Stimulated activated CD4-positive, alpha-beta T cell treated with anti-CD3 and anti-CD28 coated beads, Interleukin-1b, Interleukin-23, amount 100 ng/mL, for 1 hour (primary cell): ENCODE measurements around the gene HK2.

Experiments used
- DNase-seq, 2 donors: peaks; one replicate each; pipeline ENCODE4 v3.0.0-alpha.2; 2020; ENCODE audit warnings: low read depth in 2 of 2

The HK2 gene

DNA sequence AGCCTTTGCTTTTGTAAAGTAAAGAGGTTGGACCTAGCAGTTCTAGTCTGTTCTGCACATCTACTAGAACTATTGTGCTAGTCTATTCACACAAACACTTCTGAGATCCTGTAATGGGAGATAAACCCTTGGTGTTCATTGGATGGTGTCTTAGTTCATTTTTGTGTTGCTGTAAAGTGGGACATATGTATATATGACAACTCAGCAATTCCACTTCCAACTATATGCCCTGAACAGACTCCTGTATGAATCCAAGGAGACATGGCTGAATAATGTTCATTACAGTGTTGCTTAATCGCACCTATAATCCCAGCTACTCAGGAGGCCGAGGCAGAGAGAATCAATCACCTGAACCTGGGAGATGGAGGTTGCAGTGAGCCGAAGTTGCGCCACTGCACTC, 23.3 kb downstream of the HK2 start:
- no peak for DNase-seq

DNA sequence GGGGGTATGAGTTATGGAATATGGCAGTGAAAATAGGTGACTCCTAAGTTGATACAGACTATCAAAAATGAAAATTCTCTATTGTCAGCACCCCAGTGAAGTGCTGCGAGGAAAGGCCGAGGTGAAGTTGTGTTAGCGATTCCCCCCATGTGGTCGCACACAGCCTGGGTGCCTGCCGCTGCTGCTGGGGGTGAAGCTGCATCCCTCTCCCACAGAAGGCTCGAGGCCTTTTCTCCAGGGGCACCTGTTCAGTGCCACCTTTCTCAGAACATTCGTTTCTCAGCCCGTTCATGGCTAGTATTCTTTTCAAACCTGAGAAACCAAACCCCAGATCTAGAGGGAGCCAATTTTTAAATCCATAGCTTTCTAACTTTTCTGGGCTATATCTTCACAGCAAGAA, 23.8 kb downstream of the HK2 start:
- DNase-seq, result no peak

DNA sequence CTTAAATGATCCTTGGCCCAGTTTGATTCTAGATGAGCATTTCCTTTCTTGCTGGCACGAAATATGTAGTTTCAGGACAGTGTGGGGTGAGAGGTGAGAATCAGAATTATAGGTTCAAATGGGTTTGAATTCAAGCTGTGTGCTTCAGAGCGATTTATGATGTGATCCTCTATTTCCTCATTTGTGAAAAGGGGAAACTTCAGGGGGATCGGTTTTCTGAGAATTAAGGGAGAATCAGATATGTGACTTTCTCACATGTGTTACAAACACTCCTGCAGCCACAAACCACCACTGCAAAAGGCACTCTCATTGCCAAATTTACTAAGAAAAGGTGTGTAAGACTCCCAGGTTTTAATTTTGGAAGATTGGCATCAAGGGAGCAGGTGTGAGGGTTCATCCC, 24.4 kb downstream of the HK2 start:
- DNase-seq, result no peak

DNA sequence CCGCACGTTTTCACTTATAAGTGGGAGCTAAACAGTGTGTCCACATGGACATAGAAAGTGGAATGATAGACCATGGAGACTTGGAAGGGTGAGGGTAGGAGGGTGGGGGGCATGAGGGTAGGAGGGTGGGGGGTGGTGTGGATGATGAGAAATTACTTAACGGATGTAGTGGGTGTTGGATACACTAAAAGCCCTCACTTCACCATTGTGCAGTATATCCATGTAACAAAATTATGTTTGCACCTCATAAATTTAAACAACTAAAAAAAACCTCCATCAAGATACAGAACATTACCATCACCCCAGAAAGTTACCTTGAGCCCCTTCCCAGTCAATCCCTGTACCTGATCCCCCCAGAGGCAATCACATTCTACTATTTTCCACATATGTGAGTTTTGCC, 26.2 kb downstream of the HK2 start:
- DNase-seq, result no peak

DNA sequence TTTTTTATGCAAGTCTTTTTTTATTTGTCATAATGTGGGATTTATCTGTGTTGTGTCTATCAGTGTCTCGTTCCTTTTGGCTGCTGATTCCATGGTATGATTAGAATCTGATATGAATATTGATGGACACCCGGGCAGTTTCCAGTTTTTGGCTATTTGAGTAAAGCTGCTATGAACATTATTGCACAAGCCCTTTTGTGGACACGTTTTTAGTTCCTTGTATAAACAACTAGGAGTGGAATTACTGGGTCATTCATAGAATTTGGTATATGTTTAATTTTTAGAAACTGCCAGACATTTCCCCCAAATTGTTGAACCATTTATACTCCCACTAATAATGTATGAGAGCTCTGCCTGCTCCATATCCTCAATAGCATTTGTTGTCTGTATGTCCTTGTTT, 26.6 kb downstream of the HK2 start:
- no peak for DNase-seq

DNA sequence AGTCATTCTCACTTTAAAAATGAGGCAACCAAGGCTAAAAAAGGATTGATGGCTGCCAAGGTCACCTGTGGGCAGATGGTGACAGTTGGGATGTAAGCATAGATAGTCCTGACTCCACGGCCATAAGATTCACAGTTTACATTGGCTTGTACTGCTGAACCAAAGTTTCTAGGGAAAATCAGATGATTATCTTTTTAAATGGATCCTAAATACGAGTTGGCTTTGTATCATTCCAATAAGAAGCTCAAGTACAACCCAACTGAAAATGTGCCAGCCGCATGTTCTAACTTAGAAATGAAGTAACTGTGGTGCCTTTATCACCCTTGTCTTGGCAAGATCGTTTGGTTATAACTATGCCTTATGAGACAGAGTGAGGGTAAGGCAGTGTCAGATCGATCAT, 27.6 kb downstream of the HK2 start:
- DNase-seq, result no peak

DNA sequence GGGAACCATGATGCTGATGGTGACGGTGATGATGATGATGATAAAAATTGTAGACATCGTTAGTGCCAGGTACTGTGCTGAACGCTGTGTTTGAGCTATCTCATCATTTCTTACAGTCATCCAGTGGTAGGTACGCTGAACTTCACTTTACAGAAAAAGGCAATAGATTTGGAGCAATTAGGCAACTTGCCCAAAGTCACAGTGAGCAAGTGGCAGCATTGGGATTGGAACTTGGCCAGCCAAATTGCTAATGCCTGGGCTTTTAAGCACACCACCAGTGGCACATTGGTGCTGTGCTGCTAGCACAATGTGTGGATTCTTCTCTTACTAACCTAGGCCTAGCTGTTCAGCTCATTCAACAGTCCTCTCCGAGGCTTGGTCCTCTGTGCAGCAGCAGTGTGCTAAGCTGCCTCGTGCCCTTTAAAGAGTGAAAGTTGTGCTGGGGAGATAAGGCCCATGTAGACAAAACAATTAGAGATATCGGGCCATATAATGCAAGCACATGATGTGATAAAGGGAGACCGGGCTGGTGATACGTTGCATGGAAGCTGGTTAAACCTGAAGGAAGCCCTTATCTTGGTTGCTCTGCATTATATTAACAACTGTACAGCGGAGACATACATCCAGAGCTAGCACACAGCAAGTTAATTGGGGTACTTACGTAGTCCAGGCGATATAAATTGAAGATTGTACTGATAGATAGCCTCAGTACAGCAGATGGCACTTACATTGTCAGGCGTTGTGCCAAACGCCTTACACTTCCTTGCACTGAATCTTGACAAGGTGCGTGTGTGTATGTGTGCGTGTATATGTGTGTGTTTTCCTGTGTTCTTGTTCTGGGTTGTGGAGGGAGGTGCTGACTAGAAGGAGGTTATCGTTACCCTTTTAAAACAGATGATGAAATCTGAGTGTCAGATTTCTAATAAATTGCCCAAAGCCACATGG, 28.4 kb downstream of the HK2 start:
- DNase-seq, result no peak

DNA sequence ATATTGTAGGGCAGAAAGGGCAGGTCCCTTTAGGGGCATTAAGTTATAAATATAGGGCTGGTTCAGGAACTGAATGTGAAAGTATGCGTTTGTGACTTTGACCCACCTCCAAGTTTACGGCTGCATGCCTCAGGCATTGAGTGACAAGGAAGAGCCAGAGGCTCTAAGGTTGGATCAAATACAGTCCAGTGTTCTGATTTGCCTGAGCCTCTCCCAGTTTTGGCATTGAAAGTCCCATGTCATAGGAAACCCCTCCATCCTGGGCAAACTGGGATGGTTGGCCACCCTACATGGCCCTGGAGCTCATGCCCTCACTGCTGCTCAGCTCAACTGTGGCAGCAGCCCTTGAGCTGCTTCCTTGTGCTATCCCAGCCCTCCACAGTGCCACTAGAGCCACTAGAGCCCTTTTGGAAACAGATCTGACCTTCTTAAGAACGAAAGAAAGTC, 29.9 kb downstream of the HK2 start:
- DNase-seq, result no peak

DNA sequence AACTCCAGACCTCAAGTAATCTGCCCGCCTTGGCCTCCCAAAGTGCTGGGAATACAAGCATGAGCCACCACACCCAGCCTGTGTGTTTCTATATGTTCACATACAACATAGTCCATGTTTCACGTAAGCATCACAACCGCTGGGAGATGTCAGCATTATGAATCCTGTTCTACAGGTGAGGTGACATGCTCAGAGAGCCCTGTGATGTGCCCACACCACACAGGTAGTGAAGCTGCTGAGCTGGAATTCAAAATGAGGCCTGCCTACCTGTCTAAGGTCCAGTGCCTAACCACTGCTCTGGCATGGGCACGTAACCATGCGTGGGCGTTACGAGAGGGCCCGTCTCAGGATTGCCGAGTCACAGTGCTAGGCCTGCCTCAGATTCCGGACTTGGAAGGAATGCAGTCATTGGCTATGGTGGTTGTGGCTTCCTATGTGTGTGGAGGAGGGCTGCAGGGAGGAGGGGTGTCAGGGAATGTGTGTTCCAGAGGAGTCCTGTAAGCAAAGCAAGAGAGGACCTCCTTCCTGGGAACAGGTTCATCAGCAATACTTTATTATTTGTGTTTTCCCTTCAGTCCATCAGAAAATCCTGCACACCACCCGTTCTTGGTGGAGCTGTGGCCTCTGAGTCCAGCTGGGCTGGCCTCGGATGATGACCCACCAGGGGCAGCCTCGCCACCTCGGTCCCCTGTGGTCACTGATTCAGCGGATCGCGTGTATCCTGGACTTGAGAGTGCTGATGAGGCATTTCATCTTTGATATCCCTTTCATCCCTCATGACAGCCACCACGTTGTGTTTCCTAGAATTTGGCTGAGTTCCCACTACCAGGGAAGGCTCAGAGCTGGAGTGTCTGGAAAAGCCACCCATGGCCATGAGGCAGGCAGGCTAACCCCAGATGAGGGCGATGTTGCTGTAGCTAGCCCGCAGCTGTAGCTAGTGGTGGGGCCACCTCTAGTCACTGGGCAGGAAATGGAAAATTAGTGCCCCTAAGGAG, 31.1 kb downstream of the HK2 start:
- DNase-seq, result no peak

DNA sequence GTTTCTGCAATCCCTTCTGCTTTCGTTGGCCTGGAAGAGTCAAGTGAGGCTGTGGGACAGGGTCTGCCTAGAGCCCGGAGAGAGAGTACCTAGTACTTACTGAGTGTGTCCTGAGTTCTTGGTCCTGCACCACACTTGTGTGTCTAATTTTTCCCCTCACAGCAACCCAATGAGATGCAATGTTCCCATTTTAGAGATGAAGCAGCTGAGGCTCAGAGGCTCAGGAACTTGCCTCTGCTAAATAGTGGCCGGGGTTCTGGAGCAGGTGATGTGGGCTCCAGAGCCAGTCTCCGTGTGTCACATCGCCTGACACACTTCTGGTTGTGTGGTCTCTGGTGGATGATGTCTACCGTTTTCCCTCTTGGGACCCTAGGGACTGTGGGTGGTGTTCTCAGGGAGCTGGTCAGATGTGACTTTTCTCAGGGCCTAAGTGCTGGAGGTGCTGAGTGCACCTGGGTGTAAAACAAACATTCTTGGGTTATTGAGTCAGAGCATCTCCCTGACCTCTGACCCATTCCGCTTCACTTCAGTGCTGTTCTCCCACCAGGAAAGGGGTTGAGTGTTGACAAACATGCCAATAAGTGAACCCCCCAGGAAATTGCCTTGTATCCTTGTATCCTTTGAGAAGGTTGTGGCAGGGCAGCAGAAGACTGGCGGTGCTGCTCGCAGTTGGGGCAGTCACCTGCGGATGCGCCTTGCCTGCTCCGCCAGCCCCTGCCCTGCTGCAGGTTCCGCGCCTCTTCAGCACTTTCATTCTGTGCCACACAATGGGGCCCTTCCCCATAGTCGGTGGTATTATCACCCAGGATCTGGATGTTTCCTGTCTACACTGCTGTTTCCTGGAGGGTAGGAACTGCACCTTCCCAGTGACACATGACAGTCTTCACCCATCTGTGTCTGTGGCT, 32.1 kb downstream of the HK2 start:
- DNase-seq, result no peak

- no peak for DNase-seq
Measured at GRCh38 chr2:74867841-74868658, 34.1 kb downstream of the HK2 start.

DNA sequence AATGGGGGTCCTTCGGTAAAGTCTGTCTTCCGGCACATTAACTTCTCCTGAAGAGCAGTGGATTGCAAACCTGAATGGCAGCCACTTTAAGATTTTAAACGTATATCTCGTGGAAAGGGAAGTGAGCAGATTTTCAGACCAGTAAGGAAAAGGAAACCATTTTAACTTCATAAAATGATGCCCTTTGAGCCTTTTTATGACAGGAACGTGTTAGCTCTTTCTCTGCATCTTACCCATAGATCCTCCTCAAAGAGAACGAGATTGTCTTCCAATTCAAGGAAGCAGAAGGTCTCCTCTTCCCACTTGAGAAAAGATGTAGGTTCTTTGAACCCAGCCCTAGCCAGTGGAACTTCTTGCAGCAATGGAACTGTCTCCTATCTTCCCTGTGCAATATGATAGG, 35.6 kb downstream of the HK2 start:
- no peak for DNase-seq

DNA sequence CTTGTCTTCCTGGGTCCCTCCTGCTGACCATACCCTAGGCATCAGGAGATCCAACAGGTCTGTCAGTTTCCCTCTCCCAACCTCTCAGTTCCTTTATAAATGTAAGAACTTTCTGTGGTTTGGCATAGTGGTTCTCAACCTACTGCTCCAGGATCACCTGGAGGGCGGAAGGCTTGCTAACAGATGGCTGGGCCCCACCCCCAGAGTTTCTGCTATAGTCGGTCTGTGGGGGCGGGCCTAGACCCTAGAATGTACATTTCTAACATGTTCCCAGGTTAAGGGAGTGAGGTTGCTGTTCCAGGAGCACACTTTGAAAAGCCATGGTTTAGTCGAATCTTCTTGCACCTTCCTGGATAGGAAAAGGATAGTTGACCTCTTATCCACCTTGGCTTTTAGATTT, 37.0 kb downstream of the HK2 start:
- no peak for DNase-seq

- DNase-seq, result no peak
Measured at GRCh38 chr2:74871414-74871813, 37.5 kb downstream of the HK2 start.

- DNase-seq, result no peak
Measured at GRCh38 chr2:74872389-74872836, 38.5 kb downstream of the HK2 start.

DNA sequence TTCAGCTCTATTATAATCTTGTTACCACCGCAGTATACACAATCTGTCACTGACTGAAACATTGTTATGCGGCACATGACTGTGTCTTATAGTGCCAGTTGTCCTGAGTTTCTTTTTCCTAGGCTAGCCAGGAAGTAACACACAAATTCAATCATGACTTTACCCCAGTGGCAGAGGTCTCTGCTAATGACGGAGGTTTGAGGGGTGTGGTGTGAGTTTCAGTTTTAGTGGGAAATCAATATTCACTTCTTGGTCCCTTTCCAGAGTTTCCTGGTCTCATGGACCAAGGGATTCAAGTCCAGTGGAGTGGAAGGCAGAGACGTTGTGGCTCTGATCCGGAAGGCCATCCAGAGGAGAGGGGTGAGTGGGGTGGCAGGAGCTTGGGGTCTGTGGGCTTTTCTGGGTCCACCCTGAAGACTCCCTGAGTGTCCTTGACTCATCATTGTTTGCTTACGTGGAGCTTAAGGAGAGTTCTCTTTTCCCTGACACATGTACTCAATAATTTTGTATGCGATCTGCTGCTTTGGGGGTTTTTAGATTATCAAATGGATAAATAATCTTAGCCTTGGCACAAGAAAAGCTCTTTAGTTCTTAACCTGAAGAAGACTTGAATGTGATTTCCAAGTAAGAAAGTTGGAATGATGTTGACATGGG, 39.2 kb downstream of the HK2 start:
- no peak for DNase-seq

GRCh38 chr2:74873678-74874640, 40.0 kb downstream of the HK2 start:
- DNase-seq, result no peak

DNA sequence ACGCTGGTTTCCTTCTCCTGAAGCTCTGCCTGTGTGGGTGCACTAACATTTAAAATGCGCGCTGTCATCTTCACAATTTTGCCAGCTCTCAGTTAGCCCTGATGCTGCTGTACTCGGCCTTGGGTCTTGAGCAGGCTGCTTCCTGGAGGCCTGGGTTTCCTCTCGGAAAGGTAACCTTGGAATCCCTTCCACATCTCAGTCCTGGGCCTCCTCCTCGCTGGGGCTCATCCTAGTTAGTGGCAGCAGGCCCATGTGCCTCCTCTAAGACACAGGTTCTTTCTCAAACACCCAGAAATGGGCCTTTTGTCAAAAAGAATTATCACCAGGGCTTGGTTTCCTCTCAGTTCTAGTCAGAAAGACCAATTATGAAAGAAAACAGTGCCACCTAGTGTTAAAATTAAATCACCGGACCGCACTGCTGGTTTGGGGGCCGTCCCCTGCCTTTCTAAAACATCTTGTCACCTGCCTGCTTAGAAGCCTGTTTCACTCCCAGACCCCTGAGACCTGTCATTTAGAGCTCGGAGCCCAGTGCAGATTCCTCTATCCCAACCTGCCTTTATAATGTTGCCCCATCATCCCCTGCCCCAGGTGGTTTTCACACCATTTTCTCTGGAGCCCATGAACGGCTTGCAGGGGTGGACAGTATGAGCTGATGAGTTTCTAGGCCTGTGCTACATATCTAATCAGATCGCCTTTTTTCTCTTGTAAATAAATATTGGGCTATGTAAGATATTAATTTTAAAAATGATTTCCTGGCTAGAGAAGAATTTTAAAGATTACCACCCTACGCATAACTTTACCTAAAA, 42.4 kb downstream of the HK2 start:
- DNase-seq, result peak; percentile 17 to 22
